Uterus (tissue), 2 donors: ENCODE data around the gene GRIA1.

Experiments used
- CTCF ChIP-seq, 4 experiments: fragments of 200-600 bp in 2 of 4; fragments of 450-650 bp in 2 of 4; sonication (generic) in 2 of 4; IDR thresholded peaks; one replicate each; pipeline ENCODE4 v1.5.1; 2016 to 2019; ENCODE audit warnings: antibody characterized with exemption in 4 of 4, mild to moderate bottlenecking in 2 of 4, moderate library complexity in 1 of 4
- POLR2A ChIP-seq, 2 donors: fragments of 450-650 bp; IDR thresholded peaks; one replicate each; pipeline ENCODE4 v1.6.1; 2016; ENCODE audit warnings: antibody characterized with exemption in 2 of 2, mild to moderate bottlenecking in 1 of 2, moderate library complexity in 1 of 2

GRCh38 chr5:153613144-153613543, 122.7 kb downstream of the GRIA1 start:
- TF ChIP-seq CTCF (IDR thresholded peaks at IDR 0.05) (no peak), POLR2A (IDR thresholded peaks at IDR 0.05) (no peak)
